ENCODE results near the gene LINC01488. TPM values are rescaled to one million over a fixed set of nuclear protein-coding genes. Genes with fewer than 3 reads are reported as not detected.

Gene LINC01488
- total RNA-seq, 1 donor from 2014 or later = not detected

DNA sequence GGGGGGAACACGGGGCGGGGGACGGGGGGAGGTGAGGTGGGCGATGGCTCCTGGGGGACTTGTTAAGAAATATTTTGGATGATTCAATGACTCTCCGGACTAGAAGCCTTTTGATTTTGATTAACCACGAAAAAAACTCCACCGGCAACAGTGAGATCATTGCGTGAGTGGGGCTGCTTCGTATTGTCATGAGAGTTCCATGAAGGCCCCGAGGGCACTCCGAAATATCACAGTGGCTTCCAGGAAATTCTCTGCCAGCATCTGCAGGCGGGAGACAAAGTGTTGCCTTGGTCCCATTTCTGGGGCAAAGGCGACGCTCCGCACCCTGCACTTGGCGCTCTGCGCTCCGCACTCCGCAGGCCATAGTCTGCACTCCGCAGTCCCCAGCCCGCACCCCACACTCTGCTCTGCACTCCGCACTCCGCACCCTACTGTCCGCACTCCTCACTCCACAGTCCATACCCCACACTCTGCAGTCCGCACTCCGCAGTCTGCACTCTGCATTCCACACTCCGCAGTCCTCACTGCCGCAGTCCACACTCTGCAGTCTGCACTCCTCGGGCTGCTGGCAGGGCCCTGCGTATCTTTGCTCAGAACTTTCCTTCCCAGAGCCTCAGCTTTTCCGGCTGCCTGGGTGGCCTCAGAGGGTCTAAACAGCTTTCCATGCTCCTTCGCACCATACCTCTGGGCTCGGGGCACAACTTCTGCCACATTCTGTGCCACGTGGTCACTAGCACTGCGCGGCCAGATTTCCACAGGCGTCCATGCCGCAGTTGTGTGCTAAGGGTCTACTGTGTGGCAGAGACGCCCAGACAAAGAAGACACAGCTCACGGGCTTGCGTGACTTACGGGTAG, 61.1 kb downstream of the LINC01488 start:
- Mint-ChIP-seq H3K4me1 (peaks cover 19% of the 10 kb centered on the region), H3K4me3 (no peak overlapping the region), H3K27ac (no peak overlapping the region), H3K27me3 (peaks cover 4% of the 10 kb centered on the region), H3K9me3 (no peaks in the 10 kb centered on the region), H3K36me3 (ENCODE audit: low read depth) (no peaks in the 10 kb centered on the region)
- POLR2A ChIA-PET = no interaction called here
- ATAC-seq (ENCODE audit: low read depth) = no peak
- DNase-seq = no peak
- TF ChIP-seq CTCF (IDR thresholded peaks at IDR 0.05) = no peak
- CTCF ChIA-PET = no interaction called here
- intact Hi-C loops (cut with micrococcal nuclease) = no loop called here

Other genes with a start within 250 kb of the LINC01488 start
- 0.62 TPM in 1 of 2 replicates, not detected in the other for gene MYEOV, start 187.5 kb upstream of the LINC01488 start, total RNA-seq
- 7.5 and 10.5 TPM in 2 replicates for gene CCND1, start 159.5 kb downstream of the LINC01488 start, total RNA-seq
- gene LTO1, start 193.7 kb downstream of the LINC01488 start, total RNA-seq = 46.3 and 52.5 TPM in 2 replicates
- not detected in 2 replicates for gene FGF19, start 222.4 kb downstream of the LINC01488 start, total RNA-seq